HG02571 (cell line): Measurements from ENCODE around the gene BIRC7.

Experiments used
- ATAC-seq: cut with Tn5 transposase; IDR thresholded peaks from one replicate; pipeline ENCODE4 v1.9.1; 2021; ENCODE audit warnings: mild to moderate bottlenecking, moderate library complexity; ENCODE audit not compliant: unreplicated experiment

The BIRC7 gene, protein sequence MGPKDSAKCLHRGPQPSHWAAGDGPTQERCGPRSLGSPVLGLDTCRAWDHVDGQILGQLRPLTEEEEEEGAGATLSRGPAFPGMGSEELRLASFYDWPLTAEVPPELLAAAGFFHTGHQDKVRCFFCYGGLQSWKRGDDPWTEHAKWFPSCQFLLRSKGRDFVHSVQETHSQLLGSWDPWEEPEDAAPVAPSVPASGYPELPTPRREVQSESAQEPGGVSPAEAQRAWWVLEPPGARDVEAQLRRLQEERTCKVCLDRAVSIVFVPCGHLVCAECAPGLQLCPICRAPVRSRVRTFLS

DNA sequence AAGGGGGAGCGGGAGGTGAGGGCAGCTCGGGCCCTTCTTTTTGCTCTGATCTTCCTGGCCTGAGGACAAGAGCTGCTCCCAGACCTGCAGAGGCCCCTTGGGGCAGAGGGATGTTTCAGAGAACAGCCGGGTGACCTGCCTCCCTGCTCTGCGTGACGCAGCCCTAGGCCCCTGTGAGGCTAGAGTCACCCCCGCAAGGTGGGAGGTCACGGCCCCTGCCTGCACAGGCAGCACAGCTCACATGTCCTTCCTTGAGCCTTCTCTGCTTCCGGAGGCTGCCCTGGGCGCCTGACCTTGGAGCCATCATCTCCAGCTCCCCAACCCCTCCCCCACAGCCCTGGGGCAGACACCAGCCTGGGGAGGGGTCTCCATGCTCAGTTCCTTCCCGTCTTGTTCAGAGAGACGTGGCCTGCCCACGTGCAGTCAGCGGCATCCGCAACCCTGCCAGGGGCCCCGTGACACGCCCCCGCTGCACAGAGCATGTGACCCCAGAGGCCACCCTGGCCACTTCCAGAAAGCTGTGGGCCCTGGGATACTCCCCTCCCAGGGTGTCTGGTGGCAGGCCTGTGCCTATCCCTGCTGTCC lies at the start of gene BIRC7:
BIRC7 (plus strand) TSS at position 507 of the 585 bp plus-strand sequence. CDS start 192 bp downstream, outside the sequence.
- ATAC-seq = no peak

- no peak for ATAC-seq
Observed at GRCh38 chr20:63186084-63186483, 49.6 kb upstream of the BIRC7 start.

- ATAC-seq = no peak
Observed at GRCh38 chr20:63186528-63187316, 49.0 kb upstream of the BIRC7 start.

DNA sequence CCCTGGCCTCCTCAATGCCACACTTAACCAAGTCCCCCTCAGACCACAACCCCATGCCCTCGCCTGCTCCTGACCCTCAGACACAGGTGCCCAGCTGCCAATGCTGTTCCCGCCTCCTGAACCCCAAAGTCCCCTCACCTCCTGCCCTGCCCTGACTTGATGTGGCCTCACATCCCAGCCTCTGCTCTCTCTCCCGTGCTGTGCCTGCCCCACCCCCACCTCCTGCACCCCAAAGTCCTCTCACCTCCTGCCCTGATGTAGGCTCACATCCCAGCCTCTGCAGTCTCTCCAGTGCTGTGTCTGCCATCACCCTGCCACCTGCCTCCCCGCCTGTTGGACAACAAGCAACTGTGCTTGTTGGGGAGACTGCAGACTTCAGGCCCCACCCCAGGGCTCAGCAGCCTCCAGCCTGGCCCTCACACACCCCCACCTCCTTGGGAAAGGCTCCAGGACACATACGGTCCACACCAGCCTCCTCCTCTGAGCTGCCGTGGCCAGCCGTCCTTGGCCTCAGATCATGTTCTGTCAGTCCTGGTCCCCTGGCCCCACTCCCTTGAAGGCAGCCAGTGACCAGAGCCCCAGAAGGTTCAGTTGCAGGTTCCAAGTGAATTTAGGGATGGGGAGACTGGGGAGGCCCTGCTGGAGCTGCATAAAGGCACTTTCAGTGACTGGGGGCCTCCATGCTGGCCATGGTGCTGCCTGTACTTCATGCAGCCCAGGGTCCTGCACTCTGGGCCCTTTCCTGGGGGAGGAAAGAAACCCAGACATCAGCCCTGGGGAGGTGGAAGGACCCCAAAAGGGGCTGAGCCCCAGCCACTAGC lies 48.2 kb upstream of the BIRC7 start:
- ATAC-seq = no peak

DNA sequence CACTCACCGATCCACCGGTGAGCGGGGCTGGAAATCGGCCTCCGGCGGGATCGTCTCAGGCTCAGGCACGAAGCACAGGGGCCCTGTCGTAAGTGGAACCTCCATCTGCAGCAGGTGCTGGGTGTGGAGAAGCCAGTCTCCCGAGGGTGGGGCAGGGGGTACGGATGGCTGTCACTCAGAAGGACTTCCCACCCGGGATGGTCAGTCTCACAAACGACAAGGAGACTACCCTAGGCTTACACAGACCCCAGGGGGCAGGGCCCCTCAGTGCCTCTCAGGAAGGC lies 47.6 kb upstream of the BIRC7 start:
- ATAC-seq = no peak

- ATAC-seq = no peak
Observed at GRCh38 chr20:63188641-63189321, 46.9 kb upstream of the BIRC7 start.

GRCh38 chr20:63189322-63189642 lies 46.4 kb upstream of the BIRC7 start:
- no peak for ATAC-seq

DNA sequence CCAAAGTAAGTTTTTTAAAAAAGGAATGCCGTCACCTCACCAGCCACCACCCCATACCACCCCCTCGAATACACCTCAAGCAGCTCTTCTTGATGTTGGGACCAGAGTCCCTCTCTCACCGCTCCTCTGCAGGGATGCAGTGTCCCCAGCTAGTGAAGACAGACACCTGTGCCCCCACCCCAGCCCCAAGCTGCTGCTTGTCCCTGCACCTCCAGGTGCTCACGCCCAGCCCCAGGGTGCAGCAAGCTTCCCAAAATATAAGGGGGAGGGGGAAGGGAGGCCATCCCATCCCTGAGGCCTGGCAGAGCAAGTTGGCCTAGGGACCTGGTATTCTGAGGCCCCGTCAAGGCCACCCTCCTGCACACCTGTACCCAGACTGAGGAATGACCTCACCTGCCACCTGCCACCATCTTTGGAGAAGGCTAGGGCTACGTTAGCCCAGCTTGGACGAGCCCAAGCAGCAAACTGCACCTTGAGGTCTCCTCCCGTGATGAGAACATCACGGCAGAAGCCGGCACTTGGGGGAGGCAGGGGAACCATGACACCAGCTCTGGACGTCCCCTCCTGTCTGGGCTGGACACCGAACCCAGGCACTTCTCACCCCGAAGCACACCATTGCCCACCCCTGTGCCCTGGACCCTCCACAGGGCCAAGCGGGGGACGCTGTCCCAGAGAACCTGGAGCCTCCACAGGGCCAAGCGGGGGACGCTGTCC lies 45.7 kb upstream of the BIRC7 start:
- no peak for ATAC-seq

DNA sequence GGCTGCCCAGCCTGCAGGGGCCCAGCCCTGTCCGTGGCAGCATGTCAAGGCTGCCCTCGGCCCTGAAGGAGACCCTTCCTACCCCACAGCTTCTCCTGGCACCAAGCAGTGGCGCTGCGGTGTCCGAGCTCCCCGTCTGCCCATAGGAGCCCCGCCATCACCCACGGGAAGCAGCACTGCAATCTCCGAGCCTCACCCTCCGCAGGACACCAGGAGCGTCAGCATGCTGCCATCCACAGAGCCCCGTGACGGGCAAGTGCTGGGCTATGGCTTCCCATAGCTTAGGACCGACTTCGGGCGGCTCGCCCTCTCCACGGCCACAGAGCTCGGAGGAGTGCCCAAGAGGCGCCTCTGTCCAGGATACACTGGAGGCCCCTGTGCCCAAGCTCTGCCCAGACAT lies 44.9 kb upstream of the BIRC7 start:
- ATAC-seq = no peak

- ATAC-seq = no peak
Observed at GRCh38 chr20:63191400-63191799, 44.3 kb upstream of the BIRC7 start.

GRCh38 chr20:63192721-63193120 lies 43.0 kb upstream of the BIRC7 start:
- ATAC-seq = no peak

- ATAC-seq = no peak
Observed at GRCh38 chr20:63194007-63194796, 41.5 kb upstream of the BIRC7 start.

GRCh38 chr20:63194797-63195173 lies 40.9 kb upstream of the BIRC7 start:
- ATAC-seq = no peak

DNA sequence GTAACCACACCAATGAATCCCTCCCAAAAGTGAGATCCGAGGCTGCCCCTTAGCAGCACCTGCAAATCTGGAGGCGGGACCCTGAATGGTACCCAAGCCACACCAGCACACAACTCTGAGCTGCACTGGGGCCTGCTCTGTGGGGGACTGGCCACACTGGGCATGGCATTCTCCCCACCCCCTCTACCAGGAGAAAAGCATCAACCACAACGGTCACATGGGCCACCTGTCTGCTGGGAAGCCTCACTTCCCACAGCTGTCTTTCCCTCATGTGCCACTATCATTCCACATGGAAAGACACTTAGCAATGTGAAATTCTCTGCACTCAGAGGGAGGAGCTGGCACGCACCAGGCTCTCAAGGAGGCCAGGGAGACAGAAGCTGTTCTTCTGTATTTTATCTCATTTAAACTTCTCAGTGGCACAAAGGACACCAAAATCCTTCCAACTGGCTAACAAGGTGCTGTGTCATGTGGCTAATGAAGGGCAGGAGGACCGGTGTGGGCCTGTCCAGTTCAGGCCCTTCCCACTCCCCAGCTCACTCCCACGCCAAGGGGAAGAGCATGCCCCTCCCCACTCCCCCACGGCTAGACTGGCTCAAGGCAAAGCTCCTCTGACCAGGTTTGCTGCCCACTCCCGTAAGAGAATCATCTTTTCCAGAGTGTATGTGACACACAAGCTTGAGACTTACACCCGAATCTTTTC lies 38.8 kb upstream of the BIRC7 start:
- ATAC-seq = no peak

- no peak for ATAC-seq
Observed at GRCh38 chr20:63198606-63199005, 37.1 kb upstream of the BIRC7 start.

DNA sequence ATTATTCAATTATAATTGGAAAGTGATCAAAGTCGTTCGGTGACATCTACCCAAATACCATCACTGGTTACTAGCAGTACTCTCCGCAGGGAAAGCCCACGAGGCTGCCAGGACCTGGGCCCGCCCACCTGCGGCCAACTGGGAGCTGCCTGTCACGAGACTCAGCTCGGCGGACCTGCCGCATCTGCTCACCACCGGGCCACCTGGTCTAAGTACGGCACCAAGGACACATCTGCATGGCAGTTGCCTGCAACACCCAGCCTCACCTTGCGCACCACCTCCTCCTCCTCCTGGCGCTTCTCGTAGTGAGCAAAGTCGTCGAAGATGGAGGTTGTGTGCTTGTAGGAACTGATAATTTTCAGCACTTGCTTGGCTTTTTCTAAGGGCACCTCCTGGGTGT lies 33.7 kb upstream of the BIRC7 start:
- ATAC-seq = no peak

DNA sequence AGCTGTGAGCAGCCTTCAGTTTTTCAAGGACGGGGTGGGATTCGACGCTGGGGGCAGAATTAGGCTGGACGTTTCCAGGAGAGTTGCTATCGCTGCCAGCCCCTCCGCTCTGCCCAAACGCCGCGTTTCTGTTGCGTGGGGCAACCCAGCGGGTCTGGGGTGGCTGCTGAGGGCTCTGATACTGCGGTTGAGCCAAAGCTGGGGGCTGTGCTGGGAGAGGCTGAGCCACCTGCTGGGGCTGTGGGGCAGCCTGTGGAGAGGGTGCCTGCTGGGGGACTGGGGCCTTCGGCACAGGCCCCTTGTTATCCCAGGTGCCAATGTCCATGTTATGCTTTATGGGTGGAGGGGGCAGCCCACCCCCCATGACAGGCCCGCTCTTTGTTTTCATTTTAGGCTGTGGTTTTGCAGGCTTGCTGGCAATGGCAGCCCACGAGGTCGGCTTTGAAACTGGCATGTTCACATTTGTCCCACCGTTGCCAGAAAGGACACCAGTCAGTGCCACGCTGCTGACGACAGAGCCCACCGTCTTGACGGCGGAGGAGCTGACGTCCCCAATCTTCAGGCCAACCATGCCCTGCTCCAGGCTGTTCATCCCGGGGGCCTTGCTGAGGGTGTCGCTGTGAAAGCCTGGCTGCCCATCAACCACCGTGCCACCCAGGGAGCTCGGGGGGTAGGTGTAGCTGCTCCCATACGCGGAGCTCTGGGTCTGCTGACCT lies 32.7 kb upstream of the BIRC7 start:
- no peak for ATAC-seq

- ATAC-seq = no peak
Observed at GRCh38 chr20:63204362-63204761, 31.3 kb upstream of the BIRC7 start.
